GM12878 (cell line): Measurements from ENCODE around the gene GJB4. TPM values are rescaled to one million over a fixed set of nuclear protein-coding genes. Genes with fewer than 3 reads are reported as not detected.

Experiments used
- ATAC-seq: fragments of 200-7000 bp; cut with Tn5 transposase; 3 replicates; pipeline ENCODE4 v1.9.1; 2020; ENCODE audit warnings: mild to moderate bottlenecking, moderate library complexity
- BruUV-seq: library from RNA; stranded (reverse); fragments of 400-500 nt; replicated peaks from 2 replicates; lab custom pipeline; 2021; lab: Mats Ljungman, UMichigan
- CTCF ChIA-PET: fragments of 300-600 bp; sonication (Branson Sonifier 250); formaldehyde crosslinking; extraction: SDS; loops from one replicate; lab custom pipeline; 2021; ENCODE audit warnings: inconsistent platforms; lab: Yijun Ruan, JAX
- POLR2A ChIA-PET: fragments of 350-600 bp; formaldehyde crosslinking; extraction: SDS; loops from one replicate; lab custom pipeline; 2021; ENCODE audit warnings: inconsistent platforms; lab: Charles Lee
- RAD21 ChIA-PET: fragments of 300-600 bp; sonication (Branson Sonifier 250); formaldehyde crosslinking; loops from one replicate; lab custom pipeline; 2023; ENCODE audit warnings: antibody characterized with exemption; ENCODE audit not compliant: unreplicated experiment; lab: Charles Lee
- SMC1A ChIA-PET: fragments of 300-600 bp; sonication (Branson Sonifier 250); formaldehyde crosslinking; loops from one replicate; lab custom pipeline; 2023; ENCODE audit not compliant: unreplicated experiment, uncharacterized antibody; lab: Charles Lee
- DNase-seq: peaks from one replicate; pipeline ENCODE4 v3.0.0-alpha.2; 2011; ENCODE audit warnings: low read depth, low spot score
- FAIRE-seq: peaks from 3 replicates; lab custom pipeline; 2011; peaks lifted over from hg19 to GRCh38; lab: Jason Lieb, UNC
- H2AFZ ChIP-seq: 2 replicates; pipeline ENCODE4 v1.6.0; 2011; ENCODE audit warnings: low read depth, low read length, control low read depth; ENCODE audit not compliant: control insufficient read depth
- H3K27ac ChIP-seq: 2 replicates; pipeline ENCODE4 v1.5.1; 2011; ENCODE audit warnings: control low read depth; ENCODE audit not compliant: control insufficient read depth, insufficient read depth
- H3K27me3 ChIP-seq, 2 experiments: replicated peaks in 1 of 2; 2 replicates each; pipeline versions ENCODE4 v1.6.0 to v1.6.1; 2011; ENCODE audit warnings: low read length in 1 of 2; ENCODE audit not compliant: control insufficient read depth in 2 of 2, insufficient read depth in 2 of 2
- H3K36me3 ChIP-seq, 2 experiments: 2 replicates each; pipeline ENCODE4 v1.5.1; 2011; ENCODE audit warnings: low read length in 1 of 2; ENCODE audit not compliant: control insufficient read depth in 2 of 2, insufficient read depth in 2 of 2
- H3K4me1 ChIP-seq: 2 replicates; pipeline ENCODE4 v1.6.1; 2011; ENCODE audit warnings: mild to moderate bottlenecking, low read length, moderate library complexity, mixed read lengths; ENCODE audit not compliant: control insufficient read depth, insufficient read depth
- H3K4me2 ChIP-seq: 2 replicates; pipeline ENCODE4 v1.6.0; 2011; ENCODE audit warnings: control low read depth; ENCODE audit not compliant: control insufficient read depth, insufficient read depth
- H3K4me3 ChIP-seq: fragments of 200-600 bp; sonication (generic); 2 replicates; pipeline ENCODE4 v1.5.1; 2016
- H3K79me2 ChIP-seq: 2 replicates; pipeline ENCODE4 v1.6.0; 2011; ENCODE audit warnings: low read length; ENCODE audit not compliant: control insufficient read depth, insufficient read depth
- H3K9ac ChIP-seq: 2 replicates; pipeline ENCODE4 v1.8.0; 2011; ENCODE audit warnings: low read length, control low read depth, mixed read lengths; ENCODE audit not compliant: control insufficient read depth, insufficient read depth
- H3K9me3 ChIP-seq: replicated peaks from 3 replicates; pipeline ENCODE4 v1.5.1; 2011; ENCODE audit warnings: mild to moderate bottlenecking, low read length; ENCODE audit not compliant: control insufficient read depth, insufficient read depth
- H4K20me1 ChIP-seq: 2 replicates; pipeline ENCODE4 v1.6.0; 2011; ENCODE audit not compliant: control insufficient read depth, insufficient read depth
- CBFB ChIP-seq: IDR thresholded peaks from 2 replicates; pipeline ENCODE4 v1.6.1; 2016; ENCODE audit warnings: antibody characterized with exemption, low read depth
- CREB1 ChIP-seq: IDR thresholded peaks from 2 replicates; pipeline ENCODE4 v1.6.1; 2012; ENCODE audit warnings: low read depth, mild to moderate bottlenecking, inconsistent platforms
- HCFC1 ChIP-seq: fragments of 150-350 bp; IDR thresholded peaks from 2 replicates; pipeline ENCODE4 v1.6.1; 2014; ENCODE audit warnings: low read length
- IRF4 ChIP-seq: IDR thresholded peaks from 2 replicates; pipeline ENCODE4 v1.6.1; 2011; ENCODE audit warnings: low read depth, low read length
- MEF2B ChIP-seq: fragments of 450-650 bp; IDR thresholded peaks from 2 replicates; pipeline ENCODE4 v1.6.1; 2018; ENCODE audit warnings: mild to moderate bottlenecking, moderate library complexity; ENCODE audit not compliant: partially characterized antibody, poor library complexity, severe bottlenecking
- MYB ChIP-seq: fragments of 150-350 bp; IDR thresholded peaks from 2 replicates; pipeline ENCODE4 v1.6.1; 2014; ENCODE audit warnings: mild to moderate bottlenecking, low read depth, low read length, borderline replicate concordance
- NFYB ChIP-seq: IDR thresholded peaks from 2 replicates; pipeline ENCODE4 v1.6.1; 2011; ENCODE audit warnings: low read depth, mild to moderate bottlenecking, low read length, improper control_type of control experiment, moderate library complexity; ENCODE audit not compliant: insufficient read depth
- POU2F2 ChIP-seq: IDR thresholded peaks from 3 replicates; pipeline ENCODE4 v1.6.1; 2011; ENCODE audit warnings: low read depth, mild to moderate bottlenecking, low read length, borderline replicate concordance
- RFX5 ChIP-seq: IDR thresholded peaks from 2 replicates; pipeline ENCODE4 v1.6.1; 2011; ENCODE audit warnings: low read depth, low read length, improper control_type of control experiment
- SUZ12 ChIP-seq: fragments of 200-600 bp; sonication (generic); IDR thresholded peaks from one replicate; pipeline ENCODE4 v1.6.1; 2018; ENCODE audit warnings: antibody characterized with exemption, mild to moderate bottlenecking; ENCODE audit not compliant: unreplicated experiment
- WGBS: methylation state at CpG from one replicate; pipeline ENCODE4 v1.1.6; 2016; ENCODE audit warnings: low lambda C conversion rate; ENCODE audit not compliant: insufficient replicate concordance, insufficient coverage; ENCODE audit errors: missing lambda C conversion rate; 5-methylcytosine and 5-hydroxymethylcytosine counted together
- in situ Hi-C: fragments of 300-500 bp; cut with MboI; formaldehyde crosslinking; loops from 9 replicates; pipeline ENCODE4 v1.14.3; 2018; ENCODE audit warnings: mixed read lengths
- intact Hi-C: fragments of 100-400 bp; cut with micrococcal nuclease; formaldehyde crosslinking; loops from one replicate; pipeline ENCODE4 v1.14.2; 2022; ENCODE audit not compliant: unreplicated experiment
- polyA plus RNA-seq, 11 experiments: library from polyadenylated mRNA; depleted of rRNA in 4 of 11; unstranded in 6 of 11; stranded (reverse) in 5 of 11; fragments of >200 nt; fragmentation: Nextera tagmentation in 4 of 11; fragmentation: Illumina TruSeq in 1 of 11; extraction: Ambion mirVana in 4 of 11; extraction: Trizol in 1 of 11; gene quantifications; 1 replicate in 1 of 11; 2 replicates in 10 of 11; pipeline versions ENCODE4 v1.2.1 to v1.2.3, GENCODE V29; 2011 to 2016; ENCODE audit warnings: inconsistent platforms in 2 of 11, missing spikeins in 2 of 11, low read depth in 1 of 11
- total RNA-seq, 4 experiments: library from RNA; depleted of rRNA in 3 of 4; stranded (reverse); fragments of >200 nt in 3 of 4; fragmentation: Illumina TruSeq in 1 of 4; extraction: Trizol in 1 of 4; gene quantifications; 2 replicates each; pipeline versions ENCODE4 v1.2.1 to v1.2.3, GENCODE V29; 2013 to 2021
- TF ChIP-seq, protein P1 (sequence below): IDR thresholded peaks from 2 replicates; pipeline ENCODE4 v1.6.1; 2011; ENCODE audit warnings: low read depth, low read length, improper control_type of control experiment, borderline replicate concordance
- TF ChIP-seq, protein P2 (sequence below): IDR thresholded peaks from 2 replicates; pipeline ENCODE4 v1.6.1; 2012; ENCODE audit warnings: mild to moderate bottlenecking, low read depth, low read length
- TF ChIP-seq, protein P3 (sequence below): fragments of 450-650 bp; IDR thresholded peaks from 2 replicates; pipeline ENCODE4 v1.6.1; 2014; ENCODE audit warnings: mild to moderate bottlenecking
- TF ChIP-seq, protein P4 (sequence below): fragments of 450-650 bp; formaldehyde crosslinking; IDR thresholded peaks from 2 replicates; pipeline ENCODE4 v1.4.0; 2022; ENCODE audit warnings: mild to moderate bottlenecking, moderate library complexity

The GJB4 gene
- total and polyA plus RNA-seq, 10 of the 15 experiments (the other 5 are each of a cell fraction or from before 2014, with no cell fraction given), result not detected

DNA sequence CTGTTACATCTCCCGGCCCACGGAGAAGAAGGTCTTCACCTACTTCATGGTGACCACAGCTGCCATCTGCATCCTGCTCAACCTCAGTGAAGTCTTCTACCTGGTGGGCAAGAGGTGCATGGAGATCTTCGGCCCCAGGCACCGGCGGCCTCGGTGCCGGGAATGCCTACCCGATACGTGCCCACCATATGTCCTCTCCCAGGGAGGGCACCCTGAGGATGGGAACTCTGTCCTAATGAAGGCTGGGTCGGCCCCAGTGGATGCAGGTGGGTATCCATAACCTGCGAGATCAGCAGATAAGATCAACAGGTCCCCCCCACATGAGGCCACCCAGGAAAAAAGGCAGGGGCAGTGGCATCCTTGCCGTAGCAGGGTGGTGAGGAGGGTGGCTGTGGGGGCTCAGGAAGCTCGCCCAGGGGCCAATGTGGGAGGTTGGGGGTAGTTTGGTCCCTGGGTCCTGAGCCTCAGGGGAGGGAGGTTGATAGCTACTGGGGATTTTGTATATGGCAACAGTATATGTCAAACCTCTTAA is 2.3 kb downstream of the GJB4 start (continued):
- TF ChIP-seq CBFB (no peak), HCFC1 (no peak), NFYB (no peak), RFX5 (no peak), CREB1 (no peak)
- TF ChIP-seq, protein P1, sequence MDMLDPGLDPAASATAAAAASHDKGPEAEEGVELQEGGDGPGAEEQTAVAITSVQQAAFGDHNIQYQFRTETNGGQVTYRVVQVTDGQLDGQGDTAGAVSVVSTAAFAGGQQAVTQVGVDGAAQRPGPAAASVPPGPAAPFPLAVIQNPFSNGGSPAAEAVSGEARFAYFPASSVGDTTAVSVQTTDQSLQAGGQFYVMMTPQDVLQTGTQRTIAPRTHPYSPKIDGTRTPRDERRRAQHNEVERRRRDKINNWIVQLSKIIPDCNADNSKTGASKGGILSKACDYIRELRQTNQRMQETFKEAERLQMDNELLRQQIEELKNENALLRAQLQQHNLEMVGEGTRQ, result no peak
- TF ChIP-seq, protein P2, sequence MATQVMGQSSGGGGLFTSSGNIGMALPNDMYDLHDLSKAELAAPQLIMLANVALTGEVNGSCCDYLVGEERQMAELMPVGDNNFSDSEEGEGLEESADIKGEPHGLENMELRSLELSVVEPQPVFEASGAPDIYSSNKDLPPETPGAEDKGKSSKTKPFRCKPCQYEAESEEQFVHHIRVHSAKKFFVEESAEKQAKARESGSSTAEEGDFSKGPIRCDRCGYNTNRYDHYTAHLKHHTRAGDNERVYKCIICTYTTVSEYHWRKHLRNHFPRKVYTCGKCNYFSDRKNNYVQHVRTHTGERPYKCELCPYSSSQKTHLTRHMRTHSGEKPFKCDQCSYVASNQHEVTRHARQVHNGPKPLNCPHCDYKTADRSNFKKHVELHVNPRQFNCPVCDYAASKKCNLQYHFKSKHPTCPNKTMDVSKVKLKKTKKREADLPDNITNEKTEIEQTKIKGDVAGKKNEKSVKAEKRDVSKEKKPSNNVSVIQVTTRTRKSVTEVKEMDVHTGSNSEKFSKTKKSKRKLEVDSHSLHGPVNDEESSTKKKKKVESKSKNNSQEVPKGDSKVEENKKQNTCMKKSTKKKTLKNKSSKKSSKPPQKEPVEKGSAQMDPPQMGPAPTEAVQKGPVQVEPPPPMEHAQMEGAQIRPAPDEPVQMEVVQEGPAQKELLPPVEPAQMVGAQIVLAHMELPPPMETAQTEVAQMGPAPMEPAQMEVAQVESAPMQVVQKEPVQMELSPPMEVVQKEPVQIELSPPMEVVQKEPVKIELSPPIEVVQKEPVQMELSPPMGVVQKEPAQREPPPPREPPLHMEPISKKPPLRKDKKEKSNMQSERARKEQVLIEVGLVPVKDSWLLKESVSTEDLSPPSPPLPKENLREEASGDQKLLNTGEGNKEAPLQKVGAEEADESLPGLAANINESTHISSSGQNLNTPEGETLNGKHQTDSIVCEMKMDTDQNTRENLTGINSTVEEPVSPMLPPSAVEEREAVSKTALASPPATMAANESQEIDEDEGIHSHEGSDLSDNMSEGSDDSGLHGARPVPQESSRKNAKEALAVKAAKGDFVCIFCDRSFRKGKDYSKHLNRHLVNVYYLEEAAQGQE, result no peak

DNA sequence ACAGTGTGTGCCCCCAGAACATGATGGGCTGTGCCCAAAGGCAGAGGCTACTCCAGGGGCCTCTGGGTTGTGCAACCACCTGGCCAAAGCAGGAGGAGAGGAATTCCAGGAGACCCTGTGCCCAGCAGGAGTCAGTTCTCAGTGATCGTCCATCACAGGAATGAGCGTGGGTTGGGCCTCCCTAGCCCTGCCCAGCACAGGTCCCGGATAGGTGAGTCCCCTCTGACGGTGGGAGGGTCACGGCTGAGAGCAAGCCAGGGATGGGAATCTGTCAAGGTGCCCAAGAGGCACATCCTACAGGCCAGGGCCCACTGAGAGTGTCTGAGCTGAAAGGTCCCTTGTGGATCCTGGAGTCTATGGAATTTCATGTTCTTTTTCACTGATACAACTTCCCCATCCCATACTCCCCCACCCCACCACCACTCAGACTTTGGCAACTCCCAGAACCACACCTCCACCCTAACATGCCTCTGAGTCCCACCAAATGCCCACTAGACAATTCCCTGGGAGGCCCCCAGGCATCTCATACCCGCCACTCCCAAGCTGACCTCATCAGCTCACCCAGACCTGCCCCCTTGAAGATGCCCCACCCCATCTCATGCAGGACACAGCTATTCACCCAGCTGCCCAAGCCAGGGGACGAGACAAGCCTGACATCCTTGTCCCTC is 3.1 kb downstream of the GJB4 start:
- 2% methylated on average over 6 of the region's 7 CpGs for WGBS
- no peaks in the 10 kb centered on the region for H3K9me3 ChIP-seq
- ChIA-PET RAD21 (no interaction called here), SMC1A (no interaction called here), POLR2A (no interaction called here), CTCF (interaction anchor here (1.1 kb wide), 1 partner anchor 9 kb away, joined by 3 read pairs; no protein-coding TSS in a partner anchor)
- no peak overlapping the region for H3K27ac ChIP-seq
- H3K4me2 ChIP-seq, result no peak overlapping the region
- DNase-seq, result no peak
- no peak overlapping the region for H2AFZ ChIP-seq
- no peaks in the 10 kb centered on the region; a peak in 2 of 4 replicates for H3K27me3 ChIP-seq
- no peak overlapping the region for H3K4me3 ChIP-seq
- no peaks in the 10 kb centered on the region for H3K36me3 ChIP-seq
- no peaks in the 10 kb centered on the region for H3K79me2 ChIP-seq
- no peak overlapping the region for H3K9ac ChIP-seq
- in situ Hi-C loops, result no loop called here
- no TSS peak for BruUV-seq
- ATAC-seq, result no peak
- H3K4me1 ChIP-seq, result no peaks in the 10 kb centered on the region
- no peak for FAIRE-seq
- no peaks in the 10 kb centered on the region for H4K20me1 ChIP-seq
- intact Hi-C loops, result no loop called here
- TF ChIP-seq, protein P3, sequence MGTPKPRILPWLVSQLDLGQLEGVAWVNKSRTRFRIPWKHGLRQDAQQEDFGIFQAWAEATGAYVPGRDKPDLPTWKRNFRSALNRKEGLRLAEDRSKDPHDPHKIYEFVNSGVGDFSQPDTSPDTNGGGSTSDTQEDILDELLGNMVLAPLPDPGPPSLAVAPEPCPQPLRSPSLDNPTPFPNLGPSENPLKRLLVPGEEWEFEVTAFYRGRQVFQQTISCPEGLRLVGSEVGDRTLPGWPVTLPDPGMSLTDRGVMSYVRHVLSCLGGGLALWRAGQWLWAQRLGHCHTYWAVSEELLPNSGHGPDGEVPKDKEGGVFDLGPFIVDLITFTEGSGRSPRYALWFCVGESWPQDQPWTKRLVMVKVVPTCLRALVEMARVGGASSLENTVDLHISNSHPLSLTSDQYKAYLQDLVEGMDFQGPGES, result no peak
- TF ChIP-seq SUZ12 (no peak), MYB (no peak), POU2F2 (no peak), CREB1 (no peak), IRF4 (no peak), MEF2B (no peak)
- TF ChIP-seq, protein P4, sequence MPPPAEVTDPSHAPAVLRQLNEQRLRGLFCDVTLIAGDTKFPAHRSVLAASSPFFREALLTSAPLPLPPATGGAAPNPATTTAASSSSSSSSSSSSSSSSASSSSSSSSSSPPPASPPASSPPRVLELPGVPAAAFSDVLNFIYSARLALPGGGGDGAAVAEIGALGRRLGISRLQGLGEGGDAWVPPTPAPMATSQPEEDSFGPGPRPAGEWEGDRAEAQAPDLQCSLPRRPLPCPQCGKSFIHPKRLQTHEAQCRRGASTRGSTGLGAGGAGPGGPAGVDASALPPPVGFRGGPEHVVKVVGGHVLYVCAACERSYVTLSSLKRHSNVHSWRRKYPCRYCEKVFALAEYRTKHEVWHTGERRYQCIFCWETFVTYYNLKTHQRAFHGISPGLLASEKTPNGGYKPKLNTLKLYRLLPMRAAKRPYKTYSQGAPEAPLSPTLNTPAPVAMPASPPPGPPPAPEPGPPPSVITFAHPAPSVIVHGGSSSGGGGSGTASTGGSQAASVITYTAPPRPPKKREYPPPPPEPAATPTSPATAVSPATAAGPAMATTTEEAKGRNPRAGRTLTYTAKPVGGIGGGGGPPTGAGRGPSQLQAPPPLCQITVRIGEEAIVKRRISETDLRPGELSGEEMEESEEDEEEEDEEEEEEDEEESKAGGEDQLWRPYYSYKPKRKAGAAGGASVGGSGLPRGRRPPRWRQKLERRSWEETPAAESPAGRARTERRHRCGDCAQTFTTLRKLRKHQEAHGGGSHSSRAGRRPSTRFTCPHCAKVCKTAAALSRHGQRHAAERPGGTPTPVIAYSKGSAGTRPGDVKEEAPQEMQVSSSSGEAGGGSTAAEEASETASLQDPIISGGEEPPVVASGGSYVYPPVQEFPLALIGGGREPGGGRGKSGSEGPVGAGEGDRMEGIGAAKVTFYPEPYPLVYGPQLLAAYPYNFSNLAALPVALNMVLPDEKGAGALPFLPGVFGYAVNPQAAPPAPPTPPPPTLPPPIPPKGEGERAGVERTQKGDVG, result no peak
